ENCODE results near the gene NIBAN1.
"Not testable (repeated sequence)": the region's sequence is repeated elsewhere in the genome, so short reads cannot be mapped to it uniquely, and the experiment has no call there.

Gene NIBAN1

DNA sequence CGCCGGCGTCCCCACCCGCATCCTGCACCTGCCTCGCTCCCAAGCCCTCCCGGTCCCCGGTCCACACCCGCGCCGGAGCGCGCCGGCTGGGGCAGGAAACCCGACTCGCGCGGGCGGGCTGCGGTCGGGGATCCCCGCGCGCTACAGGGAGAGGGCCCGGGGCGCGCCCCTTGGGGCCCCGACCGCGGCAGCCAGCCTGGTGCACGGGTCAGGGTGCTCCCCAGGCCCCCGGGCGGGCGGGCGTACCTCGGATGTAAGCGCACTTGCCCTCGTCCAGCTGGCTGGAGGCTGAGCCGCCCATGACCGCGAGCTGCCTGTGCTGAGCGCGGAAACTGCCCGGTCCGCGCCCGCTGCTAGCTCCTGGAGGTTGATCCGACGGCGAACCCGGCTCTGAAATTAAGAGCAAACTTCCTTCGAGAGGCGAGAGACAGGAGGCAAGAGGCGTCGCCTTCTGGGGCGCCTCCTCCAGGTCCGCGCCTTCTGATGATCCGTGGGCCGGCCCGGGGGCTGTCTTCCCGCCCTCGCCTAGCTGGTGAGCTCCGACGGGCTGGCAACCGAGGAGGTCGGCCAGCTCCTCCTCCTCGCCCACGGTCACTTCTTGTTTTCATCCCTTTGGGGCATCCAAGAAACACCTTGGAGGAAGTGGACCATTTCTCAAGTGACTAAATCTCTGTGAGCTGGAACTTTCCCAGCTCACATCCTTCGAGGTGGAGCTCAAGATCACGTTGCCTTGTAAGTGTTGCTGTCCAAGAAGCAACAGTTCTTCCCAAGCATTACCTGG is at the start of gene NIBAN1:
Gene NIBAN1, minus strand, starts transcription at position 453 of the 781 bp plus-strand sequence. Its CDS starts 152 bp downstream, at position 301.
- no peak for DNase-seq

DNA sequence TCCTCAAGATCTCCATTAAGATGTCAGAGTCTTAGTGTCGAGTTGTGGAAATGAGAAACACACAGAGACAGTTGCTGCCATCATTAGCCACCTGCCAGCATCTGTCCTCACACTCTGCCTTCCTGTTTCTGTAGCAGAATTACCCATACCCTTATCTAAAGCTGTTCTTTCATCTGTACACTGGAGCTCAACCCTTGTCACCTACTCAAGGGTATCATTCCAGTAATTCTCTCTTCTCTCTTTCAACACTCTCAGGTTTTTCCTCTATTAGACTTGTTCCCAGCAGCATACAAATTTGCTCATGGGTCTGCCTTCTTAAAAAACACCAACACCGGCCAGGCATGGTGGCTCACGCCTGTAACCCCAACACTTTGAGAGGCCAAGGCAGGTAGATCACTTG is 43.7 kb upstream of the NIBAN1 start:
- no peak for DNase-seq

- no peak for DNase-seq
Measured at GRCh38 chr1:185017338-185017737, 43.0 kb upstream of the NIBAN1 start.

DNA sequence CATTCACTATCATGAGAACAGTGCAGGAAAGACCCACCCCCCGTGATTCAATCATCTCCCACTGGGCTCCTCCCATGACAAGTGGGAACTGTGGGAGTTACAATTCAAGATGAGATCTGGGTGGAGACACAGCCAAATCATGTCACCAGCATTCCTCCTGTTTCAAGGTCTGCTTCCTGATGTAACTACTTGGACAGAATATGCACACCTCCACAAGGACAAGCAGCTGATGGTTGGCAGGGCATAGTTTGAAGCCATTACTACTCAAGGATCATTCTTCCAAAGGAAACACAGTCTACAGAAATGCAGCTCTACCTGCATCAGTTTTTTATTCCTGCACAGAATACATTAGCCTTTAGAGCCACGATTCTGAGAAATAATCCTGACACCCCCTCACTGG is 42.6 kb upstream of the NIBAN1 start:
- DNase-seq: no peak

- no peak for DNase-seq
Measured at GRCh38 chr1:185015631-185016030, 41.3 kb upstream of the NIBAN1 start.

GRCh38 chr1:185014941-185015340 is 40.6 kb upstream of the NIBAN1 start:
- DNase-seq: no peak

DNA sequence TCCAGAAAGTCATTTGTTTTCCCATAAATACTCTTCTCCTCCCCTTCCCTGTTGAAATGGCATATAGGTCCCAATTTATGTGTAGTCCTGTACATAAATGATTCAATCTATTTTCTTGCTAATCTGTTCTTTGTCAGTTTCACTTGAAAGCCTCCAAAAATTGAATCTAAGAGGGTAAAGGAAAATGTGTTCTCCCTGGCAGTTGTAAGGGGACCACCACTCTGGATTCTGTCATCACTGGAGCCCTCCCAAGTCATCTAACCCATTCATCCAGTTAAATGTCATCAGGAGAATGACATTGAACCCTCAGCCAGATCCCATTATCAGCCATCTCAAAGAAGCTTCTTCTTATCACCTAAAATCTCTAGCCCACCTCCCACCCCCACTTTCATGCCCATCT is 36.1 kb upstream of the NIBAN1 start:
- DNase-seq: no peak

DNA sequence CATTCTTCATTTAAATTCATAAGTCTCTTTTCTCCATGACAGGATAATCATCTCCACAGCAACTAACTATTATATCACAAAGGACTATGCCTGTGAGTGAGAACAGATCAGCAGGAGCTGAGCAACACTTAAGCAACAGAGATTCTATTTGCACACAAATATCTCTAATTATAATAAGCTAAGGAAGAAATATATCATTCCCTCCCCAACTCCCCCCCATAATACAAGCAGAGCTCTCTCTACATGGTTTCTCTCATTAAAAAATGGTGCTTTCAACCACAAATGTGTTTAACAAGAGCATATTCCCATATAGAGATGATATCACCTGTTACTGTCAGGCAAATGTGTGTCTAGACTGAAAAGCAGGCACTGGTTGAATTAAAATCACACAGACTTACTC is 34.5 kb upstream of the NIBAN1 start:
- DNase-seq: peak; percentile 94

- DNase-seq: not testable (repeated sequence)
Measured at GRCh38 chr1:185001312-185001880, 27.1 kb upstream of the NIBAN1 start.

- not testable (repeated sequence) for DNase-seq
Measured at GRCh38 chr1:184999974-185000373, 25.7 kb upstream of the NIBAN1 start.

DNA sequence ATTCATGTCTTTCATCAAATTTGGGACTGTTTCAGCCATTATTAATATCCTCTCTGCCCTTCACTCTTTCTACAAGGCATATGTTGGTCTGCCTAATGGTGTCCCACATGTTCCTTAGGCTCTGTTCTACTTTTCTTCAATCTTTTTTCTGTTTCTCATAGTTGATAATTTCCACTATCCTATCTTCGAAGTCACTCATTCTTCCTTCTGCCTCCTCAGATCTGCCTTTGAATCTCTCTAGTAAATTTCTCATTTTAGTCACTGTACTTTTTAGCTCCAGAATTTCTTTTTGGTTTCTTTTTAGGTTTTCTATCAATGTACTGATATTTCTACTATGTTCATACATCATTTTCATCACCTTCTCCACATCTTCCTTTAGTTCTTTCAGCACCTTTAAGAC is 20.0 kb upstream of the NIBAN1 start:
- no peak for DNase-seq

- DNase-seq: no peak
Measured at GRCh38 chr1:184992271-184992670, 18.0 kb upstream of the NIBAN1 start.

DNA sequence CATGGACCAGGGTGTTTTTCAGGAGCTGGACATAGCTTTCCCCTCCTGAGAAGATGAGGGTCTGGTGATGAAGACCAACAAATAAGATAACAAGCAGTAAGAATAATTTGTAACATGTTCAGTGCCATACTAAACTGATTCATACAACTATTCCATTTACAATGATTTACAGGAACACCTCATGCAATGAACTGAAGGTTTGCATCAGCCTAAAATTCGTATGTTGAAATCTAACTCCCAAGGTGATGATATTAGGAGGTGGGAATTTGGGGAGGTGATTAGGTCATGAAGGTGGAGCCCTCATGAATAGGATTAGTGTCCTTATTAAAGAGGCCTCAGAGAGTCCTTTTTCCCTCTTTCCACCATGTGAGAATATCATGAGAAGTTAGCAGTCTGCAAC is 15.9 kb upstream of the NIBAN1 start:
- no peak for DNase-seq

DNA sequence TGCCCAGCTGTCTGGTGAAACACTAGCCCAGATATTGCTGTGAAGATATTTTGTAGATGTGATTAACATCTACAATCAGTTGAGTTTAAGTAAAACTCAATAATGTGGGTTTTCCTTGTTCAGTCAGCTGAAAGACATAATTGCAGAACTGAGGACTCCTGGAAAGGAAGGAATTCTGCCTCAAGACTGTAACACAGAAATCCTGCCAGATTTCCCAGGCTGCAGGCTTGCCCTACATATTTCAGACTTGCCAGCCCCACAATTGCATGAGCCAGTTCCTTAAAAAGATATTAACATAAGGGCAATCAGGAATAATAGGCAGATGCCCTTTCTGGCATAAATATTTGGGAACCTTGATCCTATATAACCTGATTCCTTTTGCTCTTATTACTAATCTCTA is 14.2 kb upstream of the NIBAN1 start:
- DNase-seq: no peak

- no peak for DNase-seq
Measured at GRCh38 chr1:184987696-184988095, 13.4 kb upstream of the NIBAN1 start.

- no peak for DNase-seq
Measured at GRCh38 chr1:184986250-184986649, 11.9 kb upstream of the NIBAN1 start.

GRCh38 chr1:184982002-184982954 is 8.0 kb upstream of the NIBAN1 start:
- no peak for DNase-seq

DNA sequence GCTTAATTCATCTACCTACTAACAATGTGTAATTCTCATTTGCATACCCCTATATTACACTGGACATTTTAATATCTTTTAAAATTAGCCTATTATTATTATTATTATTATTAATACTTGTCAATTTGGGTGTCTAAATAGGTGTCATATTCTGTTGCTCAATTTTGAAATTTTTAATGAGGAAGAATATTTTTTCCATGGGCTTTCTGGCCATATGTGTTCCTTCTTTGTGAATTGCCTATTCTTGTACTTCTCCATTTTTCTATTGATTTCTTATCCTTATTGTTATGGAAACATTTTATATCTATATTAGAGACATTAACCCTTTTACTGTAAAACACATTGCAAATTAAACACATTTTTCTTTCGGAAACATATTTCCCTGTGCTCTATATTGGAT is 6.4 kb upstream of the NIBAN1 start:
- no peak for DNase-seq

DNA sequence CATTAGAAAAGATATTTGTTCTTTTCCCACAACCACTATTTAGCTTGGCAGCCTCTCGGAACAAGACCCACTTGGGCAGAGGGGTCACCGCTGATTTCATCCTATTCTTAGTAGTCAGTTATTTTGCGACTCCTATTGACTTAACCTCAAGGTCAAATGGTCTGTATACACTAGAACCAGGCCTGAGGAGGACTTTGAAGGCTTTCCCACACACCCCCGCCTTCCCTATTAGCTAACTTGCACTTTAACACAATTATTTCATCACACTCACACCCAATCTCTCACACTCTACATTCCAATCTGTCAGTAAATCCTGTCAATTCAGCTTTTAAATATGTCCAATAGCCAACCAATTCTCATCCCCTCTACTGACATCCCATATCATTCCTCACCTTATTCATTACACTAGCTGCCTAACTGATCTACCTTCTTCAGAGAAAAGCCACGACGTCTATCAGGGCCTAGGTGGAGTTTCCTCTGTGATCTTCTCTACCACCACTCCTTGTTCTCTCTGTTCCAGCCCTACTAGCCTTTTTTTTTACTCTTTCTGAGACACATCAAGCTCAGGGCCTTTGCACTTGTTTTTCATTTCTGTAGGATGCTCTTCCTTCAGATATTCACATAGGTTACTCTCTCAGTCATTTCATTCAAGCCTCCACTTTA is 1.0 kb upstream of the NIBAN1 start:
- DNase-seq: no peak

- no peak for DNase-seq
Measured at GRCh38 chr1:184974837-184975115, 468 bp upstream of the NIBAN1 start.

GRCh38 chr1:184973272-184974055 is 844 bp downstream of the NIBAN1 start:
- DNase-seq: no peak

DNA sequence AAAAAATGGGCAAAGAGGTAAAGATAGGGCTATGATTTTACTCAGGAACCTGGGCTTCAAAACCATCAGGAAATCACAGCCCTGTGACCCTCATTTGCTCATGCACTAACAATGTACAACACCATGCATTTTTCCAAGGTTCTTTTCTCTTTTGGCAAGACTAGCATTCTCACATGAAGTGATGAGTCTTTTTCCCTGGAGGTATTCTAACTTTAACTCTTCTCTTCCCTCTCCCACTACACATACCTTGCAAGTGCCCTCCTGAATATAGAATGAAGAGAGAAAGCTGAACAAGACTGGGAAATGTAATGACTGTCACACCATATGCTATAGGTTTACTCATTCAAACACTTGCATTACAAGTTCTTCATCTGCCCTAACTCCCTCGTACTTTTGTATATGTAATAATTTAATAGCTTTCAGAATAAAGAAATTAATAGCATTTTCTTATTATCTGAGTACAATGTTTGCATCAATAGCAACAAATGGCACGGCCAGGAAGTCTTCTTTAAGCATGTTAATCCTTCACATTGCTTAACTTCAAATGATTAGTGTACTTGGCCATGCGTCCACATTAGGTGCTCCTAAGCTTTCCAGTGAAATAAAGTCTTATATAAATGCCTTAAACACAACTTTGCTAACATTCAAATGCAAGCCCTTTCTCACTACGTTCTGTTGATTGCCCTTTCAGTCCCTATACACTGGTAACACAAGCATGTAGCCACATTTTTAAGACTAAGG is 1.8 kb downstream of the NIBAN1 start:
- DNase-seq: no peak

All from NCI-H1417 treated with DMSO at 0.1 percent for 48 hours (cell line).